ENCODE measurements around the gene MELTF.

Gene MELTF

GRCh38 chr3:197010556-197011351 lies 18.9 kb downstream of the MELTF start:
- DNase-seq (ENCODE audit: low spot score): no peak

- no peak for DNase-seq (ENCODE audit: low spot score)
Observed at GRCh38 chr3:197009532-197010019, 20.0 kb downstream of the MELTF start.

DNA sequence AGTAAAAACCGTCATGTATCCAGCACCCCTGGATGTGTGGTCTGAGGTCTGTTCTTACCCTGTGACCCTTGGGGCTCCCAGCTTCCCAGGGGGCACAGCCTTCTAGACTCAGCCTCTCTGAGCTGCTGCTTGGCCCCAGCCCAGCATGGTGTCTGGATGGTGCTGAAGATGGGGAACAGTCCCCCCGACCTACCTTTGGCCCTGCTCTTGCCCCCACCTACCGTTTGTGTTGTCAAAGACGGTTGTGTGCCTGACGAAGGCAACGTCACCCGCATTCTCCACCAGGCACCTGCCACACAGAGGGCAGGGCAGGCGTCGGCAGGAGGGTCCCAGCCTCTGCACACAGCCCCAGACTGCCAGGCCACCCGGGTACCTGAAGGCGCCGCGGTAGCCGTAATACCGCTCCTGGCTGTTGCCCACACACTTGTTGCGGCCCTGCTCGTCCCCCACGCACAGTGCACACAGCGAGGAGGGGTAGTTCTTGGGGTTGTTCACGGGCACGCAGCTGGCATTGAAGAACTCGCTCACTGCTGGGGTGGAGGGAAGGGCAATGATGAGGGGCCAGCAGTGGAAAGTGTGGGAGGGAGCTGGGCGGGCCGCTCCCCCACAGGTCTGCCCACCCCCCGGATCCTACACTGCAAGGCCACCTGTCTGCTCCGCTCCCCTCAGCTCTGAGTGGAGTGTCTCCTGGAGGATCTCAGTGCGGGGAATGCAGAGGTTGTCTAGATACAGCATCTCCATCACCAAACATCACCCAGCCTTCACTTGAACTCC lies 21.0 kb downstream of the MELTF start:
- no peak for DNase-seq (ENCODE audit: low spot score)

DNA sequence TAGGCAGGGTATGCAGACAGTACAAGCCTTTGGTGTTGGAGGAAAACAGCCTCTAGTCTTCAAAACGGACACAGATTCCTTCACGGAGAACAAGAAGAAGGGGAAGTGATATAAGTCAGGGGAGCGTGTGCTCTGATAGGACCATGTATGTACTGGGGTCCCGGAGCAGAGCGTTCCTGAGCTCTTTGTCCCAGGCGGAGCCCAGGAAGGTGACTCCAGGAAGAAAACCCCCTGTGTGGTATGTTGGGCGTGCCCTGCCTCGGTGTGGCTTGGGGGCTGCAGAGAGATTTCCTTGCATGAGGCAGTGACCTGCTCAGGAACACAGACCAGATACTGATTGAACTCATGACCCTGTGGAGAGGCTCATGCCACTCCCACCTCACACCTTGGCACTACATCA lies 21.7 kb downstream of the MELTF start:
- DNase-seq (ENCODE audit: low spot score): no peak

GRCh38 chr3:197007296-197007940 lies 22.2 kb downstream of the MELTF start:
- DNase-seq (ENCODE audit: low spot score): no peak

GRCh38 chr3:197006860-197007259 lies 22.8 kb downstream of the MELTF start:
- no peak for DNase-seq (ENCODE audit: low spot score)

DNA sequence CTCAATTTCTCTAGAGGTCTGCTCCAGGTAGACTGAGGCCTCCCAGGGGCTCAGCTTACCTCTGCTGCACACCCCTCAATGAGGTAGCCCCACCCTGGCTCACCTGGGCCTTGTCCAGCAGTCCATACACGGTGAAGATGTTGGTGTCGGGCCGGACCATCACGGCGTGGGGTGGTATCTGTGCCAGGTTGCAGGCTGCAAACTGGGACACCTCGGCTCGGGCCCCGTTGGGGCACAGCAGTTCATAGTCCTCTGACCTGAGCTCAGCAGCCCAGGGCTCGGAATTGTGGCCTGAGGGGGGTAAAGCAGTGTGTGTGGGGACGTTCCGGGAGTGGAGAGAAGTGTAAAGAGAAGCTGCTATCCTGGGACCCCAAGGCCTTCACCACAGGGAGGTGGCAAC lies 23.2 kb downstream of the MELTF start:
- DNase-seq (ENCODE audit: low spot score): no peak

- no peak for DNase-seq (ENCODE audit: low spot score)
Observed at GRCh38 chr3:197003461-197004385, 25.9 kb downstream of the MELTF start.

DNA sequence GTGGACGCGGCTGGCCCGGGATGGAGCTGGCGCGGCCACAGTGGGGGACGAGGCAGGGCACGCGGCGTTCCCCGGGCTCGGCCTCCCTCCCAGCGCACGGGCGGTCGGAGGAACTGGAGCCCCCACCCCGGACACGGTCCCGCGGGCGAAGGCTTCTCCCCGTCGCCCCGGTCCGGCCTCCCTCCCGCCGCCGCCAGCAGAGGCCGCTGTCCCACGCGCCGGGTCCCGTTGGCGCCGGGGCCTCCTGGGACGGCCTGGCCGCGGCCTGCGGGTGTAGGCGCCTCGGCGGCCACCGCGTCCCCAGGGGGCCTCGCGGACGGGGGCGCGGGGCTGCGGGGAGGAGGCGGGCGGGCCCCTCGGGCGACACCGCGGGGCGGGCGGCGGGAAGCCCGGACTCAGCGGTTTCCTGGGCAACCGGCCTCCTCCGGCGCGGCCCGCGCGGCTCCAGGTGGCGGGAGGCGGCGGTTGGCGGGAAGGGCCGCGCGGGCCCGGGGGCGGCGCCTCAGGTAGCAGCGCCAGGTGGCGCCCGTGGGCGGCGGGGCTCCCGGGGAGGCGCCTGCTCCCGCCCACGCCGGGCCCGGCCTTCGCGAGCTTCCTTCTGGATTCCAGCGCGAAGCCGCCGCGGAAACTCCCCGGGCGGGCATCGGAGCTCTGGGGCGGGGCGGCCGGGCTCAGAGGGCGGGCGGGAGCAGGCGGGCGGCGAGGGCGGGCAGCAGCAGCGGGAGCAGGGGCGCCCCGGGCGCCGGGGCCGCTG lies 26.7 kb downstream of the MELTF start:
- DNase-seq (ENCODE audit: low spot score): peak; percentile 94

GRCh38 chr3:197001972-197002700 lies 27.5 kb downstream of the MELTF start:
- DNase-seq (ENCODE audit: low spot score): peak; percentile 49

DNA sequence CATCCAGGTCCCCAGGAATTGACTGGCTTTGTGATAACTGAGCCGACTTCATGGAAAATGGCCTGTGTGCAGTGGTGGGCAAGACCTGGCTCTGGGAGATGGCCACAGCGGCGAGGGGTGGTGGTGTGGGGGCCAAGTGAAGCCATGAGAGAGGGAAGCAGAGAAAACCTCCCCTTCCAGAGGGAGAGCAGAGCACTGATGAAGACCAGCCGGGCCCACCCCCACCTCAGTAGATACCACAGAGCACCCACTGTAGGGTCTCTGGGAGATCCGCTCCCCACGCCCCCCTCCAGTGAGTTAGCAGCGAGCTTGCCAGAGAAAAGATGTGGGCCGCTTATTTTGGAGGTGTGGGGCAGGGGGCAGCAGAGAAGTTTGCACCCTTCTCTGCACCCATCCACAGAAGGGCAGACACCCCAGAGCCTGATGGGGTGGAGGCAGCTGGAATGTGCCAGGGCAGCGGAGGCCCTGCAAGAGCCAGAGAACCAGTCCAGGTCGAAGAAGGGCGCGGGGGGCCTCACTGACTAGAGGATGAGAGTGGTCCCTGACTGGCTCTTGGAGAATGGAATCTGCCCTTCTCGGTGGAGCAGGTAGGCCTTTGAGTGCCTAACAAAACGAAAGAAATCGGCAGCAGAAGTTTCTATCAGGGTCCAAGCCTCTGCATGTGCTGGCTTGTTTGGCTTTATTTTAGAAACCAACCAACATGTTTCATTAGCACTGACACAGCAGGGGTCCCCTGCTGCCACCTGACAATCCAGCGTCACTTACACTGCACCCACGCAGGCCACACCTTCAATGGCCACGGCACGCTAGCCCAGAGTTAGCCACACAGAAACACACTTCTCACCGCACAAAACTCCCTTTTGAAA lies 28.3 kb downstream of the MELTF start:
- no peak for DNase-seq (ENCODE audit: low spot score)

GRCh38 chr3:197000211-197000610 lies 29.4 kb downstream of the MELTF start:
- DNase-seq (ENCODE audit: low spot score): no peak

DNA sequence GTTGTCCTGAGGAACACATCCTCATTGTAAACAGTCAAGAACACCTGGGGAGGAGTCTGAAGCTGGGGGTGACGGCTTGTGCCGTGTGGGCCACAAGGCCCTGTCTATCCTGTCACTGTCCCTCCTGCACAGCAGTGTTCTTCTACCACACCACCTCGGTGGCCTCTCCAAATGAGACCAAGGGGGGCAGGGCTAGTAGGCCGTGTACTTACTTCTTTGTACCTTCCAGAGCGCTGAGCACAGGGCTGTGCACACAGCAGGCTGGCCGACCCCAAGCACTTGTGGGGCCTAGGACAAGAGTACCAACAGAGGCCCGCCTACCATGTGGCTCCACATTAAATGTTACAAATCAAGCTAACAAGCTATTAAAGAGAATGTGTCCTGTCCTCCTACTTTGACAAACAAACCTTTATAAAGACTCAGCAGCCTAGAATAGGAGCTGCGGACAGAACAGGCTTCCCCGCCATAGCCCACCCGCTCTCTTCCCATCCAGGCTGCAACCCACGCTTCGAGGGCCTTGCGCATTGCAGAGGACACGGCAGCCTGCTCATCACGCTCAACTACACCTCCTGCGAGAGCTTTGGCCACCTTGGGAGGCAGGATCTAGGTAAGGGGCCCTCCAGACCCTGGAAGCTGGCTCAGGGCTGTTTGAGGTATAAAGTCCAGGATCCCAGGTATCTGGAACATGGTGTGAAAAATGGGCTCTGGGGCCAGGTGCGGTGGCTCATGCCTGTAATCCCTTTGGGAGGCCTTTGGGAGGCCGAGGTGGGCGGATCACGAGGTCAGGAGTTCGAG lies 30.5 kb downstream of the MELTF start:
- DNase-seq (ENCODE audit: low spot score): no peak

- no peak for DNase-seq (ENCODE audit: low spot score)
Observed at GRCh38 chr3:196997311-196997710, 32.3 kb downstream of the MELTF start.

- DNase-seq (ENCODE audit: low spot score): no peak
Observed at GRCh38 chr3:196996454-196997265, 33.0 kb downstream of the MELTF start.

DNA sequence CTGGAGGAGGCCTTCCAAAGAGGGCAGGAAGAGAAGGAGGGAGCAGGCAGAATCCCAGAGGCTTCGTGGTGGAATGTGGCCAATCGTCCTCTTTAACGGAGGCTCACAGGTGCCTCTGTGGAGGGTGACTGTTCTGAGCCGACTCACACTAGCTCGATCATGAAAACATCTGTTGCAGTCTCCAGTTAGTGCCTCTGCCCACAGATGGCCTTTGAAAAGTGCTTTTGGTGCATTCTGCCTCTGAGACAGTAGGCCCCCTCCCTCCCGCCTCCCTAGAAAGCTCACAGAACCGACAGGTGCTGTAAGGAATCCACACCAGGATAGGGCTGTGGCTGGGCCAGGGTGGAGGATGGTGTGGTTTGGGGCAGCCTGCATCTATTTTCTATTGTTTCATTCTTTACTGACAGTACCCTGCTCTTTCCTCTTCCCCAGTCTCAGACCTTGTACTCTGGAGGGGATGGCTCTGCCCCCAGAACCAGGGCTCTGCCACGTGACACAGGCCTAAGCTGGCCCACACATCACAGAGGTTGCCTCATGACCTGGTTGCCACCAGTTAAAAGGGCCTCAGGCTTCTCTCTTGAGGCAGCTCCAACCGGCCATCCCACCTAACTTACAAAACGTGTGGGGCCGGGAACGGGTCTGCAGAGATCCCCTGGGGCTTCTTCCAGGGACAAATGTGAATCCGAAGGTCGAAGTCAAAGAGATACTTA lies 33.8 kb downstream of the MELTF start:
- DNase-seq (ENCODE audit: low spot score): no peak

- DNase-seq (ENCODE audit: low spot score): no peak
Observed at GRCh38 chr3:196995027-196995426, 34.6 kb downstream of the MELTF start.

All from hepatic stellate cell (primary cell).